HG03460 (cell line): Measurements from ENCODE around the gene CDH22.

Source experiments
- ATAC-seq: cut with Tn5 transposase; IDR thresholded peaks from one replicate; pipeline ENCODE4 v1.9.1; 2021; ENCODE audit not compliant: unreplicated experiment

Gene CDH22

GRCh38 chr20:46251211-46251673 lies 57.1 kb downstream of the CDH22 start:
- no peak for ATAC-seq

- no peak for ATAC-seq
These were observed 57.5 kb downstream of the CDH22 start for GRCh38 chr20:46250772-46251171.

DNA sequence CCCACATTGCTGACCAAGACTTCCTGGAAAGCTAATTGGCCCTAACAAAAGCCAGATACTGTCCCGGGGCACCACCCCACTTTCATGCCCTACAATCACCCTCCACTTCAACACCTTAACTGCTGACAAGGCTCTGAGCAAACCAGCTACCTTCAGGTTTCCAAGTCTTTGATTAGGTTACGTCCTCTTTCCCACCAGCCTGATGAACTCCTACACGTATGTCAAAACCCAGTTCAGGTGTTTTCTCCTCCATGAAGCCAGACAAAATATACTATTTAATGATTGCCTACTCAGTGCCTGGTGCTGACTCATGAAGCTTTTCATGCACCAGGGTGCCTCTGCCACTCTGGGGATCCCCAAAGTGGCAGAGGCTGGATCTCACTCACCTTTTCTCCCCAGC lies 58.6 kb downstream of the CDH22 start:
- ATAC-seq: no peak

- no peak for ATAC-seq
These were observed 61.7 kb downstream of the CDH22 start for GRCh38 chr20:46246559-46246958.

DNA sequence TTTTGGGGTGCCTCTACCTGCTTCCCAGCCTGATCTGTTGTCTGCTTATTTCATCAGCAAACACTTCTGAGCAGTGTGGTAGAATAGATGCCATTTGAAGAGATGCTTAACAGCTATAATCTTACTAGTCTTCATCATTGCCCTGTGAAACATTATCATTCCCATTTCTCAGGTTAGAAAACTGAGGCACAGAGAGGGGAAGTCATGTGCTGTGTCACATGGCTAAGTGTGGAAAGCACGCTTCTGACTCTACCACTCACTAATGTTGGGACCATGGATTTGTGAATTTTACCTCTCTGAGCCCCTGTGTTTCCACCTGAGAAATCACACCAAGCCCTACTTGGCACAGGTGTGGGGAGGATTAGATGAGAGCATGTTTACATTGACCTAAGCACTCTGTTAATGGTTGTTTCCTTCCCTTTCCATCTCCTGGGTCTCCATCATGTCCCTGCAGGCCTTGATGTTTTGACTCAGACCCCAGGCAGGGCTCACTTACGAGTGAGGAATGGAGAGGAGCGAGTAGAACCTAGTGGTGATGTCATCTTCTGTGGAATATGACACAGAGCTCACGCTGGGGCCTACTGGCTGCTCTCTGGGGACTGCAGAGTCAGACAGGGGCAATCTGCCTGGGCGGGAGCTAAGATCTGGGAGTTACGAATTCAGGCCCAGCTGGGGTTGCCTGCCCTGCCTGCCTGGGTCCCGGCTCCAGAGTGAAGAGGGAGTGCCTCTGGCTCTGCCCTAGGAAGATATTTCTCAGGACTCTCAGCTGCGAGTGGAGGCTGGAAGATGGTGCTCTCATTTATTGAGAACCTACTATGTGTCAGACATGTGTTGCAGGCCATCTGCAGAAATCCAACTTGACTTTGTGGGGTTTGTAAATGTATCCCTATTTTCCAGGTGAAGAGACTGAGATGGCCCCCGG lies 64.3 kb downstream of the CDH22 start:
- no peak for ATAC-seq

- no peak for ATAC-seq
These were observed 65.9 kb downstream of the CDH22 start for GRCh38 chr20:46242390-46242789.

GRCh38 chr20:46240881-46241280 lies 67.4 kb downstream of the CDH22 start:
- ATAC-seq: no peak

- ATAC-seq: no peak
These were observed 68.2 kb downstream of the CDH22 start for GRCh38 chr20:46240065-46240464.

DNA sequence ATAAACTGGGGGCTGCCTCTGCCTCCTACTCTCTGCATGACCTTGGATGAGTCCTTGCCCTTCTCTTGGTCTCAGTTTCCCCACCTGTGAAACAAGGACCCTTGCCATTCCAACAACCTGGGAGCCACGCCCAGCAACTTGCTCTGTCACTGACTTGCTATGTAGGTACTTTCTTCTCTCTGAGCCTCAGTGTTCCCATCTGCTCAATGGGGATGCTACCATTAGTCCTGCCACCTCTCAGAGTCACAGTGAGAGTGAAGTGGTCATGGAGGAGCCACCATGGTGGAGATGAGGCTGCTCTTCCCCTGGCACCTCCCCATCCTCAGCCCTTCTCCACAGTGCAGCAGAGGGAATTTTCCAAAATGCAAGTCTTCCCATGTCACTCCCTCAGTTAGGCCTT lies 70.6 kb downstream of the CDH22 start:
- no peak for ATAC-seq

DNA sequence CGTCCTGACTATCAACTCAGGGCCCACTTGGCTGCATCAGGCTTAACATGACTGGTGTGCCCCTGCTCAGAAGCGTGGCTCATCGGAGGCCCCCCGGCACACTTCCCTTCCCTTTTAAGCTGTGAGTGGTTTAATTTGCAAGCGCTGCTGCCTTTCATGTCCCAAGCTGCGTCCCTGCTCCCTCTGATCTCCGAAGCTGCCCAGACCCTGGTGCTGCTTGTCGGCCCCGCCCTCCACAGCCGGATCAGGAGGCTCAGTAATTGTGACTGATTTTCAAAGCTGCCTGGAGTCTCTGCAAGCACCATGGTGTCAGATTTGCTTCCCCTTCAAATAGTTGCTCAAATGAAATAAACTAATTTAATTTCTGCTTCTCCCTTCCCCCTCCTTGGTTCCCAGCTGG lies 71.1 kb downstream of the CDH22 start:
- no peak for ATAC-seq

DNA sequence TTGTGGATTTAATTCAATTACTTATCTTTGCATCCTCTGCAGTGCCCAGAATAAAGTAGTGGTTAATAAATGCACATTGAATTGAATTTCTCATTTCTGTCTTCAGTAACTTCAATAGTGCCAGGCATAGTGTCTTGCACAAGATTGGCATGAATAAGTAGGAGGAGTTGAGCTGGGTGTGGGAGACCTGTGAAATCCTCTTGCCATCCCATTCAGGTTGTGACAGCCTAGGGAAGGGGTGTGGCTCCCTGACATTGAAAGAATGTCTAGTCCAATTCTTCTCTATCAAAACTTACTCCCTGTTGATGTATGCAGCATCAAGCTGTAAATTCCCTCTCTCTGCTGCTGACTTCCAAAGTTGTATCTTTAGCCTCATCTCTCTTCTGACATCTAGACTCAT lies 73.2 kb downstream of the CDH22 start:
- ATAC-seq: no peak

DNA sequence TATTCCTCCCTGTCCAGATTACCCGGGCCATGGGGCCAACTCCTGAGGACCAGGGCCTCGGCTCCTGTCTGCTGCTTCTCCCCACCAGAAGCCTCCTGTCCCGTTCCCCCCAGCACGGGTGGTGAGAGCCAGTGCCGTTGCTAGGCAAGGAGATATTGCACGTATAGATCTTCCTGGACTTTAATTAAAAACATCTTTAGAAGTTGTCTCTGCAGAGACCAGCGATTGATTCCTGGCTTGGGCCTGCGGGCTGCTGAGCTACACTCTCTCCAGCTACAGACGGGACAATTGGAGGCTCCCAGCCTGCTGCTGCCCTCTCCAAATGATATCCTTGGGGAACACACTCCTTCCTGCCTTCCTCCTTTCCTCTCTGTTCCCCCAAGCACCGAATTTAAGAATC lies 74.6 kb downstream of the CDH22 start:
- ATAC-seq: no peak

DNA sequence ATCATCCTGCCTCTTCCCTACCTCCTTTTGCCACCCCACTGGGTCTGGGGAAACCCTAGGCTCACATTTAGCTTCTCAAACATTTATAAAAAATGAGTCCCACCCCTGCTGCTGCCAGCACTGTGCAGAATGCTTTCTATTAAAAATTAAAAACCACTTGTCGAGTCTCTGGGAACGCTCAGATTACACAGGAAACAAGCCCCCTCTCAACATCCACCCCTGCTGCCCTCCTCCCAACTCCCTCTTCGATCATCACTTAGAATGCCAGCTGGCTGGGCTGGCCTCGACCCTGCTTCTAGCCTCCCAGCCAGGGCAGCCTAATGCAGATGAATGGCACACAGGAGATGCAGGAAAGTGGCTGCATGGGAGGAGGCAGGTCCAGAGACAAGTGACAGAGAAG lies 75.8 kb downstream of the CDH22 start:
- ATAC-seq: no peak

- no peak for ATAC-seq
These were observed 77.5 kb downstream of the CDH22 start for GRCh38 chr20:46230801-46231282.

DNA sequence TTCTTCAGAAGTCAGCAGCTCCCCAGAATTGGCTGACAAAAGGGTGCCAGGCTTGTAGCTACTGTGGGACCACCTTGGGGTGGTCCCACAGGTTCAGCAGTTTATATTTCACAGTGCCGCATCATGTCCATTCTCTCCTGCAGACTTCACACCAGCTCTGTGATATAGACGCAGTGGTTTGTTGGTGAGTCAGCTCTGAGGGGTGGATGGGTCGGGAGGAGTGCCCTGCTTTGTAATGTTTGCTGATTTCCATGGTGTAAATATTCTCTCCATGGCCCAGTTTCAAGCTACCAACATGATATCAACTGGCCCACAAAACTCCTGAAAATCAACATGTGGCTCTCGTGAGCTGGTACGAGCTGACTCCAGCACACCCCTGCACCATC lies 78.2 kb downstream of the CDH22 start:
- ATAC-seq: no peak

DNA sequence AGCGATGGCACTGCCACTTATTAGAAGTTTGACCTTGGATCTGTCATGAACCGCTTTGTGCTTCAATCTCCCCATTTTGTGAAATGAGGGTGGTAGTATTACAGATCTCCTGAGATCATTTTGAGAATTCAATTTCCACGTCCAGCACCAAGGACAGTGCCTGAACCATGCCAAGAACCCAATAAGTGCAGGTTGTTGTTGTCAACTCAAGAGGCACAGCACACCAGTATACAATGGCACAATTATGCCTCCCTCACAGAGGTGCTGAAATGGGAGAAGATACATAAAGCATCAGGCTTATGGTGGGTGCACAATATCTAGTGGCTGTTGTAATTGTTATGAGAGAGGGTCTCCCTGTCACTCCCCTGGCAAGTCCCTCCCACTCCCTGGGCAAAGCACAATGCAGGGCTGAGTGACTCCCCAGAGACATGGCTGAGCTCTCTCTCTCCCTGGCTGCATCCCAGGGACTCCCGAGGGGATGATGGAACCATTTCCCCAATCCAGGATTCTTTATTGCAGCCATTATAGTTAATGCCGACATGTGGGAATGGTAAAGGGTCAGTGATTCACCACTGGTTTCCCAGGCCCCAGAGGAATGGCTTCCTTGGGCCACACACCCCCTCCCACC lies 78.7 kb downstream of the CDH22 start:
- ATAC-seq: no peak

GRCh38 chr20:46228670-46229069 lies 79.6 kb downstream of the CDH22 start:
- ATAC-seq: no peak

DNA sequence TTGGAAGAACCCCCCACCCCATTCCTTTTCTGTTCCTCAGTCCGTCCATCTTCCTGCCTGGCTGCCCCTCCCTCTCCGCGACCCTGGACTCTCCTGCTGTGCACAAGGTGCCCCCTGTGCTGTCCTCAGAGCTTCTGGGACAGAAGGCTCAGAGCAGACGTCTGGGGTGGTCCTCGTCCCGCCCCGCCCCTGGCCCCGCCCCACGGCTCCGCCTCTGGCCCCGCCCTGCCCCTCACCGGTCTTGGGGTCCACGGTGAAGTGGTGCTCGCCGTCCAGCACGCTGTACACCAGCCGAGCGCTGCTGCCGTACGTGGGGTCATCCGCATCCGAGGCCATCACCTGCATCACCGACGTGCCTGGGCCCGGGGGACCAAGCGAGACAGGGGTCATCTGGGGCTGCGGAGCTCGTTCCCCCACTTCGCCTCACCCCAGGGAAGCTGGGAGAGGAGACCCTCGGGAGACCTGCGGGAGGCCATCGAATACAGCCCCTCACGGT lies 81.0 kb downstream of the CDH22 start:
- no peak for ATAC-seq

DNA sequence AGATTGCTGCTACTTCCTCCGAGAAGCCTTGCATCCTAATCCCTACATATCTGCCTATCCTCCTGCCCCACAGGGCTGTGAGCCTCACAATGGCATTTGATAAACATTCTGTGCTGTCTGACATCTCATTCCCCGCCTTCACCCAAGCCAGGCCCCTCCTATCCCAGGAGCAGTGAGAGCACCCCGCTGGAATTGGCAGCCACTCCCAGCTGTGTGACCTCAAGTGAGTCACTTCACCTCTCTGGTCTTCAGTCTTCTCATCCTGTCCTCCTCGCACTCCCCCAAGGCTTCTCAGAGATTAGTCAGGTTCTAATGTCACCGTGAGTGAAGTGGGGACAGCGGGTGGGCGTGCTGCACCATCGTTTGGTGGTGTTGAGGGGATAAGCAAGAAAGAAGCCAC lies 81.7 kb downstream of the CDH22 start:
- ATAC-seq: no peak

GRCh38 chr20:46222521-46223007 lies 85.7 kb downstream of the CDH22 start:
- no peak for ATAC-seq

DNA sequence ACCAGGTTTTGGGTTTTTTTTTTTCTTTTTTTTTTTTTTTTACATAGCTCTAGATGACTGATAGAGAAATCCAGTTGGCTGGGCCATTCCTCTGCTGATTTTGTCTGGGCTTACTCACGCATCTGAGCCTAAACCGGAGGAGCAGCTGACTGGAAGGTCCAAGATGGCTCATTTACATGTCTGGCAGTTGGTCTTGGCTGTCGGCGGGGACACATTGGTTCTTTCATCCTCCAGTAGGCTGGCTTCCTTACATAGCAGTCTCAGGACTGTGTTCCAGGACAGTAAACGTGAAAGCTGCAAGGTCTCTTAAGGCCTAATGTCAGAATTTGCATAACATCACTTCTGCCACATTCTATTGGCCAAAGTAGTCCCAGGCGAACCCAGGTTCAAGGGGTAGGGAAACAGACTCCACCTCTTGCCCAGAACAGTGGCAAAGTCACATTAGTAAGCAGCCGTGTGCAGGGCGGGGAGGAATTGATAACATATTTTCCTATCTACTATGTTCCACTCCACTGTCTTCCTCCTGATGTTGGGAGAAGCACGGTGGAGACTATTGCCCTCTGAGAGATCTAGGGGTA lies 87.0 kb downstream of the CDH22 start:
- no peak for ATAC-seq
